HG03565 (cell line): ENCODE results near the gene ALOX15.
"Not testable (repeated sequence)": the region's sequence is repeated elsewhere in the genome, so short reads cannot be mapped to it uniquely, and the experiment has no call there.

ENCODE experiments used
- ATAC-seq: cut with Tn5 transposase; IDR thresholded peaks from one replicate; pipeline ENCODE4 v1.9.1; 2021; ENCODE audit warnings: mild to moderate bottlenecking, moderate library complexity; ENCODE audit not compliant: unreplicated experiment

Gene ALOX15

GRCh38 chr17:4620531-4621101 lies 20.9 kb downstream of the ALOX15 start:
- no peak for ATAC-seq

- ATAC-seq = no peak
Measured at GRCh38 chr17:4617590-4618351, 23.7 kb downstream of the ALOX15 start.

DNA sequence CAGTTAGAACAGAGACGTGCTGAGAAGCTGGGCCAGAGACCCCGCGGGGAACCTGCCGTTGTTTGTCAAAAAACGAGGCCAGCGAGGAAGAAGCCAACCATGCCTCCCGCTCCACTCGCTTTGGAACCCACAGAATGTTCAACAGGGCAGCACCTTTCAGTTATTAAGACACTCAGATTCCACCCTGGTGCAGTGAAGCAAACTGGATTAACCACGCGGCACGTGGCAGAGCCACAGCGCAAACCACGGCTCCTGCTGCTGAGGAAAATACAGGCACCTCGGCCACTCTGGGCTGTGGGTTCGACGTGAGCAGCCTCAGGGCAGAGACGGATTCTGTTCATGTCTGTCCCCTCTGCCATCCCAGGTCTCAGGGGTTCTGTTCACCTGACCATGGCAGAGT lies 24.4 kb downstream of the ALOX15 start:
- ATAC-seq = no peak

GRCh38 chr17:4616476-4616875 lies 25.0 kb downstream of the ALOX15 start:
- ATAC-seq = no peak

GRCh38 chr17:4610656-4611055 lies 30.8 kb downstream of the ALOX15 start:
- no peak for ATAC-seq

DNA sequence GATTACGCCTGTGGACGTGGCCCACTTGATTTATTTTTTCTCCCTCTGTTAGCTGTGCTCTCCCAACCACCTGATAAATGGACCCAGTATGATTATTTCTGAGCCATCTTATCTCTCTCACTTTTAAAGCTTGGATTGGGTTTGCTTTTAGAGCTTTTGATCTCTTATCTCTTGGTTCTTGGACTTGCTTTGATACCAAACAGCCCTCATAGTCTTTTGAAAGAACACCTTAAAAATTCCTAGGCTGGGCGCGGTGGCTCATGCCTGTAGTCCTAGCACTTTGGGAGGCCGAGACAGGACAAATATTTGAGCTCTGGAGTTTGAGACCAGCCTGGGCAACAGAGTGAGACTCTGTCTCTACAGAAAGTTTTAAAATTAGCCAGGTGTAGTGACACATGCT lies 31.3 kb downstream of the ALOX15 start:
- no peak for ATAC-seq

- ATAC-seq = no peak
Measured at GRCh38 chr17:4609761-4610160, 31.7 kb downstream of the ALOX15 start.

DNA sequence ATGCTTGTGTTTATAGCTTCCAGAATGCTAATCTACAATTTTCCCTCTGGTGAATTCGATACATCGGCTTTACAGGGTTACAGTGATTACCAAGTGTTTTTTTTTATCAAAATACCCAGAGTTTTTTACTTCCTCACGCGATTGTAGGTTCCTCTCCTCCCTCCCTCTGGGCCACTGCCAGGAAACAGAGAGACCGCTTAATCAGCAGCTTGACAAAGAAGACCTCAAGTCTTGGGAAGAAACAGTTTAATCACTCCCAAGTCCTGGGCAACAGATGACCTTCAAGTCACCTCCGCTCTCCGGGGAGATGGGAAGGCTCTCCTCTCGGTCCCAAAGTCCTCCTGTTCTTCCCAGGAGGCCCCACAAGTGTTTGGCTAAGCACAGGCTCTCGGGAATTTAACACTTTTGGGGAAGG lies 33.7 kb downstream of the ALOX15 start:
- no peak for ATAC-seq

DNA sequence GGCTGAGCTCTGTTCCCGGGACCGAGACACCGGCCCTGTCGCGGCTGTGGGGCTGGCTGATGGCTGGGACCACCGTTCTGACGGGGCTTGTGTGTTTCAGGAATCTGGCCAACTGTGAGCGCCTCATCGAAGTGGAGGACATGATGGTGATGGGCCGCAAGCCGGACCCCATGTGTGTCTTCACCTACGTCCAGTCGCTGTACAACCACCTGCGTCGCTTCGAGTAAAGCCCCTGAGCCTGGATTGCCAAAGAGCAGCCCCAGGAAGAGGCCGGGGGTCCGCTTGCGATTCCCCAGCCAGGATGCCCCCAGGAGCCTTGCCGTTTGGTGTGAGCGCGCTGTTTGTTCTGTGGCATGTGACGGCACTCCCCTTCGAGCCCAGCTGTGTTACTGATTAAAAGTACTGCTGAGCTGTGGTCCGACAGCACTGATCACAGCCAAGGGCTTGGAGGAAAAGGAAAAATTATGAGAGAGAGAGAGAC lies 34.2 kb downstream of the ALOX15 start:
- ATAC-seq = no peak

GRCh38 chr17:4605826-4606225 lies 35.7 kb downstream of the ALOX15 start:
- ATAC-seq = no peak

GRCh38 chr17:4604736-4605135 lies 36.7 kb downstream of the ALOX15 start:
- ATAC-seq = not testable (repeated sequence)

GRCh38 chr17:4604111-4604644 lies 37.3 kb downstream of the ALOX15 start:
- no peak for ATAC-seq

GRCh38 chr17:4602041-4602440 lies 39.4 kb downstream of the ALOX15 start:
- no peak for ATAC-seq

GRCh38 chr17:4601326-4601725 lies 40.2 kb downstream of the ALOX15 start:
- ATAC-seq = no peak

GRCh38 chr17:4600563-4600962 lies 40.9 kb downstream of the ALOX15 start:
- no peak for ATAC-seq

- ATAC-seq = no peak
Measured at GRCh38 chr17:4599505-4600281, 41.8 kb downstream of the ALOX15 start.

DNA sequence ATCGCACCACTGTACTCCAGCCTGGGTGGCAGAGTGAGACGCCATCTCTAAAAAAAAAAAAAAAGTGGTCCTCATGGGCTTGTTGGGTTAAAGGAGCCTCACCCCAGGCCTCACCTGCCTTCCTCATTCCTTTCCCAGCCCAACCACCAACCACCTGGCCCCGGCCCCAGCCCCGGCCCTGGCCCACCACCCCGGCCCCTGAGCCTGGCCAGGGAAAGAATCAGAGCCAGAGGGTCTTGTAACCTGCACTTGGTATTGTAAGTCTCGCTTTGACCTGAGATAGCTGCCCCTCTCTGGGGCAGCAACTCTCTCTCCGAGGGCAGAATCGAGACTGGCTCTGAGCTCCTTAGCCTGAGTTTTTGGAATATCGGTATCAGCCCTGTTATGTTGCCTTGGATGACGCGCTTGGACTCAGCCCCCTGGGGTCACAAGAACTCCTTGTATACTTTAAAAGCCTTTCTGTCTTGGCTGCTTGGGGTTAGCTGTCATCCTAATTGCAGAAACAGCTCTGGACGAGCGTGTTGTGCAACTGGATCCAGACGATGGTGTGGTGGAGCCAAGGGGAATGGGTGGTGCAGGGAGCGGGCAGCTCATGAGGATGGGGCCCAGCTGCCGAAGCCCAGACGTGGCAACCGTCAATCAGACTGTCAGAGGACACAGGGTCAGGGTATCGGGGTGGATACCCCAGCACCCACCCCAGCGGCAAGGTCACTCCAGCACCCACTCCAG lies 42.5 kb downstream of the ALOX15 start:
- ATAC-seq = no peak

- ATAC-seq = no peak
Measured at GRCh38 chr17:4597975-4598374, 43.5 kb downstream of the ALOX15 start.

DNA sequence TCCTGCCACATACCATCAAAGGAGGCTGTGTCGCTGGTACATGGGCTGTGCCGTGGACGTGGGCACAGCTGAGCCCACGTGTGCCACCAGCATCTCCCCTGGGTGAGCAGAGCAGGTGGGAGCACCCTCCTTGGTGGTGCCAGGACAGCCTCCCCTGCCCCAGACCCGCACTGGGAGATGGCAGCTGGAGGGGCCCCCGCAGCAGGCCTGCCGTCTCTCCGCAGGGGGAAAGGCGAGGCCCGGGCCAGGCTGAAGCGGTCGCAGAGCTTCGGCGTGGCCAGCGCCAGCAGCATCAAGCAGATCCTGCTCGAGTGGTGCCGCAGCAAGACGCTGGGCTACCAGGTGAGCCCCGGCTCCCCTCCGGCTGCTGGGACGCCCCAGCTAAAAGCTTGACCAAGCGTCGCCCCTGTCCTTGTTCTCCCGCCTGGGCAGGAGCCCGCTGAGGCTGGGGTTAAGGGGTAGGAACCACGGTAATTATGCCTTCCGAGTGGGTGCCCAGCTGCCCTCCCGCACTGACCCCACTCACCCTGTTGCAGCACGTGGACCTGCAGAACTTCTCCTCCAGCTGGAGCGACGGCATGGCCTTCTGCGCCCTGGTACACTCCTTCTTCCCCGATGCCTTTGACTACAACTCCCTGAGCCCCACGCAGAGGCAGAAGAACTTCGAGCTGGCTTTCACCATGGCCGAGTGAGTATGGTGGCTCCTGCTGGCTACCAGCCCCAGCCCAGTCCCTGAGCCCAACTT lies 44.7 kb downstream of the ALOX15 start:
- no peak for ATAC-seq

- ATAC-seq = not testable (repeated sequence)
Measured at GRCh38 chr17:4595685-4596342, 45.7 kb downstream of the ALOX15 start.
